ENCODE results near the gene OTUB2.

OTUB2 gene

DNA sequence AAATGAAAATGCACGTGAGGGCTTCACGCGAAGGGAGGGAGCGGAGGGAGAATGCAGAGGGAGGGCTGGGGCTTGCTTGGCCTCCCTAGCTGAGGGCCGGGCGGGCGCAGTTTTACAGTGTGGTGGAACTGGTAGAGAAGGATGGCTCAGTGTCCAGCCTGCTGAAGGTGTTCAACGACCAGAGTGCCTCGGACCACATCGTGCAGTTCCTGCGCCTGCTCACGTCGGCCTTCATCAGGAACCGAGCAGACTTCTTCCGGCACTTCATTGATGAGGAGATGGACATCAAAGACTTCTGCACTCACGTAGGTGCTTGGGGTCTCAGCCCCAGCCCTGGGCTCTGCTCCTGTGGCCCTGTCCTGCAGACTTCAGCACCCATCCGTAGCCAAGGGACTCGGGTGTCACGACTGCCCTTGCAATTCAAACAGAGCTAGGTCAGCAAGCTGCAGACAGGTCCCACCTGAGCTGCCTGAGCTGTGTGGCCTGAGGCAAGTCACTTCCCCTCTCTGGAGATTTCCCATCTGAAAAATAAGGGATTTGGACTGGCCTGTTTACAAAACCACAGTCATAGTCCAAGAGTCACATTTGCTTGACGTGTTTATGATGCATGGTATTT lies 18.4 kb downstream of the OTUB2 start:
- DNase-seq (ENCODE audit: extremely low spot score) = no peak
- TF ChIP-seq, protein P1, sequence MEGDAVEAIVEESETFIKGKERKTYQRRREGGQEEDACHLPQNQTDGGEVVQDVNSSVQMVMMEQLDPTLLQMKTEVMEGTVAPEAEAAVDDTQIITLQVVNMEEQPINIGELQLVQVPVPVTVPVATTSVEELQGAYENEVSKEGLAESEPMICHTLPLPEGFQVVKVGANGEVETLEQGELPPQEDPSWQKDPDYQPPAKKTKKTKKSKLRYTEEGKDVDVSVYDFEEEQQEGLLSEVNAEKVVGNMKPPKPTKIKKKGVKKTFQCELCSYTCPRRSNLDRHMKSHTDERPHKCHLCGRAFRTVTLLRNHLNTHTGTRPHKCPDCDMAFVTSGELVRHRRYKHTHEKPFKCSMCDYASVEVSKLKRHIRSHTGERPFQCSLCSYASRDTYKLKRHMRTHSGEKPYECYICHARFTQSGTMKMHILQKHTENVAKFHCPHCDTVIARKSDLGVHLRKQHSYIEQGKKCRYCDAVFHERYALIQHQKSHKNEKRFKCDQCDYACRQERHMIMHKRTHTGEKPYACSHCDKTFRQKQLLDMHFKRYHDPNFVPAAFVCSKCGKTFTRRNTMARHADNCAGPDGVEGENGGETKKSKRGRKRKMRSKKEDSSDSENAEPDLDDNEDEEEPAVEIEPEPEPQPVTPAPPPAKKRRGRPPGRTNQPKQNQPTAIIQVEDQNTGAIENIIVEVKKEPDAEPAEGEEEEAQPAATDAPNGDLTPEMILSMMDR (IDR thresholded peaks at IDR 0.05; ENCODE audit: control extremely low read depth, extremely low read depth, low read depth, missing control alignments) = no peak
- ChIA-PET CTCF (interaction anchor here (1.3 to 6.9 kb wide), 3 partner anchors 9 to 92 kb away, joined by 4 to 57 read pairs (median 7); no protein-coding TSS in a partner anchor), POLR2A (no interaction called here)

DNA sequence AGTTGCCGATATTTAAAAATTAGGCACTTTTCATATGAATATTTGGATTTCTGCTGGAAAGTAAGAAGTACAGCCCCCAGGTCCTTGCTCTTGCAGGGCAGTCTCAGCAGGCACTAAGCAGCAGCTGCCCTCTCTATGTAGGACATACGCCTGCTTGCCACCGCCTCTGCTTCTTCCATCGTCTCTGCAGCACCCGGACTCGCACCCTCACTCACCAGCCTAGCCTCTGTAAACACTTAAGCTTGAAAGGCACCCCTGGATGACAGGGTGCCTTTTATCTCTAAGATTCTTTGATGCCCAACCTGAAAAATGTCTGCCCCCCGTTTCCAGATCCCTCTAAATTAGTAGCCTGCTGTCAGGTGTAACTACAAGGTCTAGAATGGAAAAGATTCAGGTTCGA lies 19.0 kb downstream of the OTUB2 start:
- TF ChIP-seq, protein P1 (IDR thresholded peaks at IDR 0.05; ENCODE audit: control extremely low read depth, extremely low read depth, low read depth, missing control alignments) = no peak
- CTCF ChIA-PET = interaction anchor here (1.3 to 6.9 kb wide), 3 partner anchors 9 to 91 kb away, joined by 4 to 57 read pairs (median 7); no protein-coding TSS in a partner anchor
- POLR2A ChIA-PET = no interaction called here
- DNase-seq (ENCODE audit: extremely low spot score) = no peak

DNA sequence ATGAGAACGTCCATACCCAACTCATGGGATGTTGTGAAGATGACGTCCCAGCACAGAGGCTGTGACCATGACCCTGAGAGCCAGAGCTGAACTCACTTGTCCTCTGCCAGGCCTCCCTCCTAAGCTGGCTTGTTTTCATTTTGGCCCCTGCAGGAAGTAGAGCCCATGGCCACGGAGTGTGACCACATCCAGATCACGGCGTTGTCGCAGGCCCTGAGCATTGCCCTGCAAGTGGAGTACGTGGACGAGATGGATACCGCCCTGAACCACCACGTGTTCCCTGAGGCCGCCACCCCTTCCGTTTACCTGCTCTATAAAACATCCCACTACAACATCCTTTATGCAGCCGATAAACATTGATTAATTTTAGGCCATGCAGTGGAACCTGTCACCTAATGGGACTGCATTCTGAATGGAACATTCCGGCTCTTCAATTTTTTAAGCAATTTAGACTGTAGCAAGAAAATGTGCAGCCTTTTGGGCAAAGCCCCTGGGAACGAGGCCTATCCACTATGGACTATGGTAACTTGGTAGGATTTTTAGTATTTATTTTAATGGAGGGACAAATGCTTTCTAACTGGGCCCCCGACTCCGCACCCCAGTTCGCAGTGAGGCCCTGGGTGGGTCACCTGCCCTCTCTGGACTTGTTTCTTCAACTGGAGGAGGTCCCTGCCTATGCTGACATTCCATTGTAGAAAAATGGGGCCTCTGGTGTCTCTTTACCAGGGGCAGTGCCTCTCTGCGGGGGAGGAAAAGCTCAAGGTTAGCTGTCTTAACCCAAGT lies 19.6 kb downstream of the OTUB2 start:
- ChIA-PET CTCF (interaction anchor here (1.3 to 6.9 kb wide), 2 partner anchors 10 to 91 kb away, joined by 7 to 57 read pairs; no protein-coding TSS in a partner anchor), POLR2A (no interaction called here)
- TF ChIP-seq, protein P1 (IDR thresholded peaks at IDR 0.05; ENCODE audit: control extremely low read depth, extremely low read depth, low read depth, missing control alignments) = no peak
- no peak for DNase-seq (ENCODE audit: extremely low spot score)

DNA sequence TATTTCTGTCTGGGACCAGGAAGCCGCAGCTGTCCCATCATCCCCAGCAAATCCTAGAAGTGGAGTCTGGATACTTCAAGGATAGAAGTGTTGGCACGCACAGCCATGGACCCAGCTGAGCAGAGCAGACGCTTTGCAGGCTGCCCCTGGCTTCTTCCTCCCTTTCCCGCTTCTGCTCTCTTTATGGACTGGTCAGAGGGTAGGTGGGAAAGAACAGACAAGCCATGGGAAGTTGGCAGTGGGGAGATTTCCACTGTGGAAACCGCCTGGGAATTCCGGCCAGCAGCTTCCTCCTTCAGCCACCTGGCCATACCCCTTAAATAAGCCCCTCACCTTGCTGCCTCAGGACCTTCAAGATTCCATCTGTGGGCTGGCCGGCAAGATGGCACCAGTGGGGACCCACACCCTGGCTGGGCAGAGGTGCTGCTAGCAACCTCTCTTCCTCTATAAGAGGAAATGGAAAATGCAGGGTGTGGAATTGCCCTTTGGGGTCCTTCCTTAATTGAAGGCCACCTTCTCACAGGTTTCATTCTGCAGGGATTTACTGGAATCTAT lies 20.6 kb downstream of the OTUB2 start:
- TF ChIP-seq, protein P1 (IDR thresholded peaks at IDR 0.05; ENCODE audit: control extremely low read depth, extremely low read depth, low read depth, missing control alignments) = no peak
- no peak for DNase-seq (ENCODE audit: extremely low spot score)
- CTCF ChIA-PET = interaction anchor here (2.0 to 6.9 kb wide), 2 partner anchors 11 to 90 kb away, joined by 7 to 57 read pairs; no protein-coding TSS in a partner anchor
- POLR2A ChIA-PET = no interaction called here

DNA sequence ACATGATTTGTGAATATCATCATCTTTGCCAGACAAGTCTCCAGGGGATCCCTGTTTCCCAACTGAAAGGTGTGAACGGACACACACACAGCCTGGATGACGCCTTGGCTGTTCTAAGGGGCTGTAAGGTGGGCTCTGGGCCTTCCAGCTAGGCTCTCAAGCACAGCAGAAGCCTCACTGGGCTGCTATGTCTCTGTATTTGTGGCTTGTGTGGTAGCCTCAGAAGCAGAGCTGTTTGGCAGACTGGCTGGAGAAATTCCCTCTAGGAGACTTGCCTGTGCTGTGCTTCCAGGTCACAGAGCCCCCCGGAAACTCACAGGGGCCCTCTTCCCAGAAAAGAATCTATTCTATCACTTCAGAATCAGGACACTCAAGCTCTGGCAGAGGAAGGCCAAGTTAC lies 21.4 kb downstream of the OTUB2 start:
- ChIA-PET CTCF (interaction anchor here (0.7 to 6.9 kb wide), 5 partner anchors 12 to 132 kb away, joined by 3 to 57 read pairs (median 3); no protein-coding TSS in a partner anchor), POLR2A (no interaction called here)
- DNase-seq (ENCODE audit: extremely low spot score) = no peak
- TF ChIP-seq, protein P1 (IDR thresholded peaks at IDR 0.05; ENCODE audit: control extremely low read depth, extremely low read depth, low read depth, missing control alignments) = no peak
